Left hindlimb (tissue), 1 donor: ENCODE results near the gene HRH1.
"Not testable (repeated sequence)": the region's sequence is repeated elsewhere in the genome, so short reads cannot be mapped to it uniquely, and the experiment has no call there.

Experiments
- DNase-seq: peaks from one replicate; pipeline ENCODE4 v3.0.0-alpha.2; 2018

The HRH1 gene

DNA sequence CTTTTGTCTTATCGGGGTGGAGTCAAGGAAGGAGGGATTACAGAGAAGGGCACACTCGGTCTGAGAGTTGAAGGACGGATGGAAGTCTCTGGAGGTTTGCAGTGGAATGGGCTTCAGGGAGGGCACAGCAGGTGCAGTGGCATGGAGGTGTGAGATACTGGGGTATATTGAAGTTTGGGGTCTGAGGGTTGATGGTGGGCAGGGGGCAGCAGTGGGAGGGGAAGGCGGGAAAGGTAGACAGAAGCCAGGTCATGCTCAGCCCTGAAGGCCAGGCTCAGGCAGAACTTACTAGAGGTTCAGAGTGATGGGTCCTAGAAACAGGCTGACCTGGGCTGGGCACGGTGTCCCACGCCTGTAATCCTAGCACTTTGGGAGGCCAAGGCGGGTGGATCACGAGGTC, 52.7 kb downstream of the HRH1 start:
- DNase-seq, result no peak

DNA sequence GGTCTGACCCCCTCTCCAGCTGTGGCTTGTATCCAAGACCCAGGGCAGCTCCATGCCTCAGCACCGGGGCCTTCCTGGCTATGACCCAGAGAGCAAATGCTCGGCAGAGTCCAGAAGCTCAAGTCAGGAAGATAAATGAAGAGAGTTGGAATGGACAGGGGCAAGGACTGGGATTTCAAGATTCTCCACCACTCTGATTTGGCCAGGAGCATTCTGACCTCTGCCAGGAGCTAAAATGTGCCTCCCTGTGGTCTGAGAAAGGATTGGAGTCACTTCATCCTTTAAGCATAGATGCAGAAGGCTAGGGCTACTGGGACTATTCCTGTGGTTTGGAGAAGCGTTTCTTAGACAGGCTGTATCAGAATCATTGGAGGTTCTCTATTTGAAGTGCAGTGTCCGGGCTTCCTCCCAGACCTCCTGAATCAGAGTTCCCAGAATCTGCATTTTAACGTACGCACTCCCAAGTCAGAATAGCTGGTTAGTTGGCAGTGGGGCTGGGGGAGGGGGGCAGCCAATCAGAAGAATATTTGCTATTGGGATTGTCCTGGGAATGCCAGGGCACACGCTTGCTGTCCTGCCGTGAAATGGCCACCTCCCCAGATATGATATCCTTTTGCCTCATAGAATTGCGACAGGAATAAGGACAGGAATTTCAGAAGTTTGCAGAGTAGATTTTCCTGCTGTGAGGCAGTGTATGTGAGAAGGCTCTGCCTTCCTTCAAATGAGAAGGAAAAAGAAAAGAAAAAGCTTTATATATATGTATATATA, 57.4 kb downstream of the HRH1 start:
- DNase-seq, result no peak

DNA sequence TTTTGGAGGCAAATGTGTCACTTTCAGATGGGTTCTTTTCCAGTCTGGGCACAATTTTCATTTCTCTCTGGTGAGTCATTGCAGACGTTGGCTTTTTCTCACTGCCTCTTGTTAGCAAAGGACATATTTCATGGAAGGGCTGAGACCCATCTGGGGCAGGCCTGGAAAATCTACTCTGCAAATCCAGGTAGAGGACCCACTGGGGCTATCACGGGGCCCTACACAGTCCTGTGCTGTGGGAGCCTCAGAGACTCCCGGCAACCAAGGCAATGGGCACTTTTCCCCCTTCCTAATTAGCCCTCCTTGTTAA, 58.0 kb downstream of the HRH1 start:
- no peak for DNase-seq

DNA sequence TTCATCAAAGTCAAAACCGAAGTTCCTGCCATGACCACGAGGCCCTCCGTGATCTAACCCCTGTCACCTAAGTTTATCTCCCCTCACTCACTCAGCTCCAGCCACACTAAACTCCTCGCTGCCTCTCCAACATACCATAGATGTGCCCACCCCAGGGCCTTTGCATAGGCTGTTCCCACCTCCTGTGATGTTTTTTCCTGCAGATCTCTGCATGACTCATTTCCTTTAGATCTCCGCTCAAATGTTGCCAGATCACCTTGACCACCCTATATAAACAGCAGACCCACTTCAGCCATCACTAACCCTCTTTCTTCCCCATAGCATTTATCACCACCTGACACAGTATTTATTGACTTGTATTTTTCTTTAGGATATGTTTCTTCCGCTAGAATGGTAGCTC, 58.5 kb downstream of the HRH1 start:
- no peak for DNase-seq

DNA sequence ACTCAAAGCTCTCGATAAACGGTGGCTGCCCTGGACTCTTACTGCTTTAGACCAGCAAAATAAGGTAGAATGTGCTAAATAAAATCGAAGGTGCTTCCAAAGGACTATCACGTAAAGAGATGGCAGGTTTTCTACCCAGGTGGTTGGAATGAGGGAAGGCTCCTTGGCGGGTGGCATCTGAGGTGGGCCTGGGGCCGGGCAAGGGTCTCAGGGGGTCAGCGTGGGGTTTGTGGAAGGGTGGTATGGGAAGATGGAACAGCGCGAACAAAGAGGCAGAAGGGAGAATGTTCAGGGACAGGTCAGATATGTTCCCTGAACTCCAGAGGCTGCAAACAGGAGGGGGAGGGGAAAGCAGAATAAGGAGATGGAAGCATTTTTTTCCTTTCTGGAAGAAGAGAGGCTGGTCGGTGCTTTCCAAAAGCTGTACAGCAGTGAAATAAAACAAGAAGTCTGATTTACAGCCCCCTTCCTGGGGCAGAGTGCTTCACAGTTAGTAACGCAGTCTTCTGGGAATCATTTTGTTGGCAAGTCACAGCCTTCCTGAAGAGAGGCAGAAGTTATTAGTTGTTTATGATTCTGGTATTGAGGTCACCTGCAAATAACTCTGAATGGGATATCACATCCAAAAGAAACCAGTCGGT, 59.6 kb downstream of the HRH1 start:
- DNase-seq, result no peak

DNA sequence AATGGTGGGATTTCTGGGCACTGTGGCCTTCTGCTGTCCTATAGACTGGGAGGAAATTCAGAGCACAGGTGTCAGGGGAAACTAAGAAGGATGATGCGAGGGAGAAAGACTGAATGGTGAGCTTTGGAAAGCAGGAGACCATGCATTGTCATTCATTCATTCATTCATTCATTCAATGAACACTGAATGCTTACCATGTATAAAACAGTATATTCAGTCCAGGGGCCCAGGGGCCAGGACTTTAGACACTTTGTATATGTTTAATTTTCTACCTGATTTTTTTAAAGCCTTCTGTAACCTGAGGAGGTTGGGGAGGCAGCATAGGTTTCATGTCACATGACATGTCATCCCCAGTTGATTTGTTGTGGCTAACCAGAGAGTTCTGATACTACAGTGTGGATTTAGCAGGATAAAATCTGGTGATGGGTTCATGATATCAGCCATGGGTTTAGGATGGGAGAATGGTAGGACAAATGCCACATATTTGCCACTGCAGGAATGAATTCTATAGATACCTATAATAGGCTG, 60.2 kb downstream of the HRH1 start:
- no peak for DNase-seq

DNA sequence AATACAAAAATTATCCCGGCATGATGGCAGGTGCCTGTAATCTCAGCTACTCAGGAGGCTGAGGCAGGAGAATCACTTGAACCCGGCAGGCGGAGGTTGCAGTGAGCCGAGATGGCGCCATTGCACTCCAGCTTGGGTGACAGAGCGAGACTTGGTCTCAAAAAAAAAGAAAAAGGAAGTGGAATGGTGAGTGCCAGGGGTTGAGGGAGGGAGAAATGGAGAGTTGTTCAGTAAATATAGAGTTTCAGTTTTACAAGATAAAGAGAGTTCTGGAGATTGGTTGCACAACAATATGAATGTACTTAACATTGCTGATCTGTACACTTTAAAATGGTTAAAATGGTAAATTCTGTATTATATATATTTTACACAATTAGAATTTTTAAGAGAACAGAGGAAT, 63.1 kb downstream of the HRH1 start:
- DNase-seq, result not testable (repeated sequence)

DNA sequence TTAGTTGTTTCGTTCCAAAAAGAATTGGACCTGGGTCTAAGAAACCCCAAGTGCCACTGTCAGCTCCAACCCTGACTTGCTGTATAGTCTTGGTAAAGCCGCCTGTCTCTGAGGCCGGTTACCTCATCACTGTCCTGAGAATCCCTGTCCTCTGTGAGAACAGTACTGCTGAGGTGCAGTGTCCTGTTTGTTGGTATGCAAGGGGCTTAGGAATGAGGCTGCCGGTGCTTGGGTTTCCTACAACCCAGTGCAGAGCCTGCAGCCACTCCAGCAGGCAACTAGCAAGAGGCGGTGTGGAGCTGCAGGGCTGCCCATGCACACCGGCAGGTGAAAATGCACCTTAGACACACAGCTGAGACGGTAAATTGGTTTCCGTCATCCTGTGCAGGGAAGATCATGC, 65.9 kb downstream of the HRH1 start:
- no peak for DNase-seq

DNA sequence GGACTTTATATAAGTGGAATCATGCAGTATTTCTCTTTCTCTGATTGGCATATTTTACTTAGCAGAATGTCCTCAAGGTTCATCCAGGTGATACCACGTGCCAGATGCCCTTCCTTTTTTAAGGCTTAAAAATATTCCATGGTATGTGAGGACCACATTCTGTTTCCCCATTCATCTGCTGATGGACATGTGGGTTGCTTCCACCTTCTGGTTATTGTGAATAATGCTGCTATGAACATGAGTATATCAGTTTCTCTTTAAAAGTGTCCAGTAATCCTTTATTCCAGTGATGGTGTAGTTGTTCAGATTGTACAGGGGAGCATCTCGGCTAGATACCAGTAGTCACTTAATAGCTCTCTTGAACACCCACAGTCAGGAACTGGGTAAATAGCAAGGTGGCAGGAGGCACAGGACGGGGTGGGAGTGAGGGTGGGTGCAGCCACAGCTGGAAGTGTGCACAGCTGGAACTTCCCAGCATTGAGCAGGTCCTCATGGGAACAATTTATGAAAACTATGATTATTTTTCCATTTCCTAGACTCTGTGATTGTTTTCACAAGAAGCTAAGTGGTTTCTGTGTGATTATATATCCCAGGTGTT, 67.6 kb downstream of the HRH1 start:
- no peak for DNase-seq

DNA sequence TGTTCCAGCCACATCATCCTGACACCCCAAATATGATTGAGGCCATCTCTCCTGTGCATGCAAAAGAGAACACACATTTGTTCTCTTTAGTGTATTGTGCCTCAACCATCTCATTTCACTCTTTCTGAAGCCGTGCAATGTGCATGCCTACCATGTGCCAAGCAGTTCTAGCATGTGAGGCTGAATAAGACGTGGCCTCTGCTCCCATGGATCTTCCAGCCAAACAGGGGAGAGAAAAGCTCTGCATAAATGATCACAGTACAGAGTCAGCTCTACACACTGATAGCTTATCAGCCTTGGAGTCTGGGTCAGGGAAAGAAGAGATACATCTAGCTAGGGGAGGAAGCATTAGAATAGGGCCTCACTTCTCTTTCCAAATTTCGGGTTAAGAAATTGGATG, 69.7 kb downstream of the HRH1 start:
- DNase-seq, result no peak

DNA sequence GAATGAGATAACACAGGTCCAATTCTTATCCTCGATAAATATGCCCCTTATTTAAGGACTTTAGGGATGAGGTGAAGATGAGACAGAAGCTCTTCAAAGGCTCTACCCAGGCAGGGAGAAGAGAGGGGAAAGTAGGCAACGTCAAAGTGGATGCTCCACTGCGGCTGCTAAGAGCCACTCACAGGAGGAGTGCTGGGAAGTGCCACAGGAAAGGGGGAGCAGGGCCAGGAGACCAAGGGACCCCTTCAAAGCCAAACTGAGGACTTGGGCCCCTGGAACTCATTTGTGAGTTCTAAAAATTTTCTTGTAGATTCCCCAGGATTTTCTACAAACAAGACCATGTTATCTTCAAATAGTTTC, 70.6 kb downstream of the HRH1 start:
- no peak for DNase-seq

DNA sequence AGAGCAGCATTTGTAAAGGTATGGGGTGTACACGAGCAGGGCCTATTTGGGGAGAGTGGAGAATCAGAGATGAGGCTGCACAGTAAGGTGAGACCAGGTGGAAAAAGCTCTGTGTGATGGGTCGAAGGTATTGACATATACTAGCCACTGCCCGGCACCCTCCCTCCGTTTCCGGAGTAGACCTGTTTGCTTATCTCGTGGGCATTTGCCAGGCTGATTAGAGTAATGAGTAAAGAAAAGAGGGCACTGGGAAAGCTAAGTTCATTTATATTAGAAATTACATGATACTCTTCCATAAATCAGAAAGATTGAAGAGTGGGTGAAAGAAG, 71.7 kb downstream of the HRH1 start:
- no peak for DNase-seq

DNA sequence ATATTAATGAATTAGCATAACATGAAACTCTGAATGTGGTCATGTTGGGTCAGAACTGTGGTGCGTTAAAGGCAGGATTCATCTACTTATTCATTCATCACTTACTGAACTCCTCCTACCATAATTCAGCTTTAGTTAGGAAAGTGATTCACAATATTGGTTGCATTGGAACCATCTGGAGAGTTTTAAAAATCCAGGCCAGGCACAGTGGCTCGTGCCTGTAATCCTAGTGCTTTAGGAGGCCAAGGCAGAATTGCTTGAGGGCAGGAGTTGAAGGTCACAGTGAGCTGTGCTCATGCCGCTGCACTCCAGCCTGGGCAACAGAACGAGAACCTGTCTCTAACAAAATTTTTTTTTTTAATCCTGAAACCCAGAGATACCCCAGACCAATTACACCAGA, 73.7 kb downstream of the HRH1 start:
- DNase-seq, result no peak

DNA sequence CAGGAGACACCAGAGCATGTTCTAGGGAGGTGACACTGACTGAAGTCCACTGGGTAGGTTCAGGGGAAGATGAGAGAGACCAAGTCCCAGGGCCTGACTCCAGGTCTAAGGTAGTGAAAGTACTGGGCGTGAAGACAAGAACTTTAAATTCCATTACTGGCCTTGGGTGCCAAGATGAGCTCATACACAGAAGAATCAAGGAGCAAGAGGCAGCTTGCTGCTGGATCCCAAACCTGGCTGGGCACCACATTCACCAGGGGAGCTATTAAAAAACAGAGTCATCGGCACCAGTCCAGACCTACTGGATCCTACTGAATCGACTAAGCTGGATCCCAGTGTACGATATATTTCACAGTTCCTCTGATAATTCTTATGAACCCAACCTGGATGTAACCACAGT, 75.8 kb downstream of the HRH1 start:
- DNase-seq, result no peak

DNA sequence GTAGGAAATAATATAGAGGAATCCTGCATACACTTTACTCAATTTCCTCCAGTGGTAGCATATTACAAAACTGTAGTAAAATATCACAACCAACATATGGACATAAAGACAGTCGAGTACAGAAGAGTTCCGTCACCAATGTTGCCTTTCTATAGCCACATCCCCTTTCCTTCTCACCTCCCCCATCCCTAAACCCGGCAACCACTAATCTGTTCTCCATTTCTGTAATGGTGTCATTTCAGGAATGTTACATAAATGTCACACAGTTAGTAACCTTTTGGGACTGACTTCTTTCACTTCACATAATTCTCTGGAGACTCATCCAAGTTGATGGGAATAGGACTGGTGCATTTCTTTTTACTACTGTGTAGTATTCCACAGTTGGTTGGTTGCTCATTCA, 76.5 kb downstream of the HRH1 start:
- no peak for DNase-seq

DNA sequence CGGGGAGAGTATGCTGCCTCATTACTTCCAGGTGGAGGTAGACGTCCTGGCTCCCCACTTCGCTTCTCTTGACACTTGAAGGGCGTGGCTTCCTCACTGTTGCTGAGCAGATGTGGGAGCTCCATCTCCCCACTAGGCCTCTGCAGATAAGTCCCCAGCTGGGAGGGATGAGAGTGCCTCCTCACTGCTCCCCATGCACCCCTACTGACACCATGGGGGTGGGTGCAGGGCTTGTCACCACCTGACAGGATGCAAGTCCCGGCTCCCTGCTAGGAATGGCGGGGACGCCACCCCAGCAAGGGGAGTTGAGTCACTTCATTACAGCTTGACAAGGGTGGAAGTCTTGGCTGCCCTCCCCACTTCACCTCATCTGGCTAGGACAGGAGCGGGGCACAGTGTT, 81.1 kb downstream of the HRH1 start:
- DNase-seq, result no peak

DNA sequence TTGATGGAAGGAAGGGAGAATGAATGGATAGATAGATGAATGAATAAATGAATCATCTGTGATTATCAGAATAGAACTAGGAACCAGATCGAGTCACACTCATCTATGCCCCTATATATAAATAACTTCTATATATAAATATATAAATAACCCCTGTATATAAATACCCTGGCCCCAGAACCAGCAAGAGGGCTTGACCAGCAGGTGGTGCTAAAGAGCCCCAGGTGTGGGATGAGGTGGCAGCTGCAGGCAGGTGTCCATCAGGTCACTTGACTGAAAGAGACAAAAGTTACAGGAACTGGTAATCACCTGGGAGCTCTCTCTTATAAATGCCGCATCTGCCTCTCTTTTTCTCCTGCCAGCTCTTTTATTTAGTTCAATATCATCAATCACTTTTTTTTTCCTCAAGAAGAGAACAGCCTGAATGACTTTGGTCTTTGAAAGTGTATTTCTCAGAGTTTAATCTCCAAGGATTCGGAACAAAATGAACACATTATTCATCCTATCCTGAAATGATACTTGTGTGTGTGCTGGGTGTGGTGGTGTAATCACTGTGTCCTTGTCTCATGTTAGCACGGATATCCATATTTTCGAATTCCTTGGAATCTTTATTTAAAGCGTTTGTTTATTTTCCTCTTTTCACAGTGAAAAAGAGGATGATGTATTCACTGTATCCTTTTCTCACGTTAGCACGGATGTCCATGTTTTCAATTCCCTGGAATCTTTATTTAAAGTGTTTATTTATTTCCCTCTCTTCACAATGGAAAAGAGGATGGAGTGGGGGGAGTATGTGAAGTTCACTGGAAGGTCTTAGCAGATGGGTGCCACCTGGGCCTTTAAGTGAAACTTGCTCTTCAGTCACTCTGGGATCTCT, 82.5 kb downstream of the HRH1 start:
- DNase-seq, result no peak

DNA sequence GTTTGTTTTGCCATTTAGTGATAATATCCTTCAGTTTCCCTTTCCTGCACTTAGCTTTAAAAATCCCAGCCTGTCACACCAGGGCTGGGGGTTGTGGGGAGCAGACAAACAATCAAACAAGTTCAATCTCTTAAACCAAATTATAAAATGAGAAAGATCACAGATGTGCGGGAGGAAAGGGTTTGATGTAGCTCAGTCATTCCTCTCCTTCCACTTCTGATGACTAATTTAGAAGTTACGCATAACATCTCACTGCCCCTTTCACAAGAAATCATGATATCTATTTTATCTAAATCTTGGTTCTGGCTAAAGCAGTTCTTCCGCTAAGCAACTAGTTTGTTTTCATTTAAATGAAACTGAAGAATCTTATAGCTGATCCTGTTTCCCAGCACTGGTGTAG, 83.8 kb downstream of the HRH1 start:
- DNase-seq, result no peak

DNA sequence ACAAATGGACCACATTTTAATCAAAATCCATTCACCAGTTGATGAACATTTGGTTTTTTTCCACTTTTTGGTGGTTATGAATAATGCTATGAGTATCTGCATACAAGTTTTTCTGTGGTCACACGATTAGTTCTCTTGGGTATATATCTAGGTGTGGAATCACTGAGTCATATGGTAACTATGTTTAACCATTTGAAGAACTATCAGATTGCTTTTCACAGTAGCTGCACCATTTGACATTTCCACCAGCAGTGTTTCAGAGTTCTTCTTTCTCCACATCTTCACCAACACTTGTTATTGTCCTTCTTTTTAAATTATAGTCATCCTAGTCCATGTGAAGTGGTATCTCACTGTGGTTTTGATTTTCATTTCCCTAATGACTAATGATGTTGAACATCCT, 84.6 kb downstream of the HRH1 start:
- no peak for DNase-seq

DNA sequence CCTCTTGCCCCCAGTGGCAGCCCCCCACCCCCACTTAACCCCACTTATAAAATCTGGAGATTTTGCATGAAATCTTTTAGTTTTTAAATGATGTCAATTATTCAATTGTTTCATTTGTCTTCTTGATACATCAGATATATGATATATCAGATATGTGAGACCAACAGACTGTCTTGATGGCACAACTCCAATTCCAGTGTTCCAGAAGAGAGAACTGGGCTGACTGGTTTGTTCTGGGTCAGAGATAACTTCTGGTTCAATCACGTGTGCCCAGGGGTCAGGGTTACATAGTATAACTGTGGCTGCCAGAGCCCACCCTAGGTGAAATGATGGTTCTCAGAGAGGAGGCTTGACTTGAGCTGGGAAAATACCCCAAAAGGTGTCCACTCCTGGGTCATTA, 85.5 kb downstream of the HRH1 start:
- no peak for DNase-seq

DNA sequence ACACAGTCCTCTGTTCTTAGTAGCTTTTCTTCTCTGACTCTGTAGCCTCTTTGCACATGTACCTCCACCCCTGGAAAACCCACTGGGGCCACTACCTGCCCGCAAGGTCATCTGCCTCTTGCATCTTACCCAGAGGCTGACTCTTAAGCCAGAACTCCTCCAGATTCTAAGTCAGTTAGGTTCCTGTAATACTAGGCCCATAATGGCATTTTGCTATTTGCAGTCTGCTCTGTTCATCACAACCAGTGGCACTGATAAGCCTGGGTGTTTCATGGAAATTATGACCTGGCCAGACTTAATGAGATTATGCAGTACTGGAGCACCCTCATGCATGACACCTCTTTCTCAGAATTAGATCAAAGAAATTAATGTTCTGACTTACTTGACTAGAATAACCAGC, 86.2 kb downstream of the HRH1 start:
- no peak for DNase-seq

DNA sequence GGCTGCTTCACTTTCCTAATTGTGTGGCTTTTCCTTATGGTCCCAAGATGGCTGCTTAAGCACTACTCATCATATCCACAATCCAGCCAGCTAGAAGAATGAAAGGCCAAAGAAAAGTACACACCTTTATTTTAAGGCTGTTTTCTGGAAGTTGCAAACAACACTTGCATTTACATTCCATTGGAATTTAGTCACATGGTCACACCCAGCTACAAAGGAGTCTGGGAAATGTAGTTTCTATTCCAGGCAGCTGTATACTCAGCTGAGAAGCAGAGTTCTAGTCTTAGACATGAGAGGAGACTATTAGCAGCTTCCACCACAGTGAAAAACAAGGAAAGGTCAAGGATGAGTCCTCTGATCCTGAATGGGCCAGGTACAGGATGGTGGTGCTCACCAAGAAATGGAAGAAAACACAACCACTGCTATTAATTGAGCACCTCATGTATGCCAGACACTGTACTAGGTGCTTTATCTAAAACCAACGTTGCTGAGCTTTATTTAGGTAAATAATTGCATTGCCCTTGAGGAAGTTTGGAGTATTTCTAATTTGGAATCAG, 89.9 kb downstream of the HRH1 start:
- DNase-seq, result no peak

DNA sequence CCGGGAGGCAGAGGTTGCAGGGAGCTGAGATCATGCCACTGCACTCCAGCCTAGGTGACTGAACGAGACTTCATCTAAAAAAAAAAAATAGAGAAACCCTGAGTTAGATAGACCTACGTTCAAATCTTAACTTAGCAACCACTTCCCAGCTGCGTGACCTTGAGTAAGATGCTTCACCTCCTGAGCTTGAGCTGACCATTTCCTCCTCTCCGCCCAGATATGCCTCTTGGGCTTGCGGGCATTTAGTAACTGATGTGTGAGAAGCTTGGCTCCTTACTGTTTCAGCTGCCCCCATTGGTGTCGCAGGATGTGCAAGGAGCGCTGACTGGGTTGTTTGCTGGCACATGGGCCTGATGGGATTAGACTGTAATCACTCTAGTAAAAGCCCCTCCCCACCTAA, 91.0 kb downstream of the HRH1 start:
- DNase-seq, result no peak
